GM12878 (cell line): Measurements from ENCODE around the gene EHF. TPM values are rescaled to one million over a fixed set of nuclear protein-coding genes. Genes with fewer than 3 reads are reported as not detected.

Experiments used
- CBFB ChIP-seq: IDR thresholded peaks from 2 replicates; pipeline ENCODE4 v1.6.1; 2016; ENCODE audit warnings: antibody characterized with exemption, low read depth
- CEBPB ChIP-seq, 2 experiments: fragments of 150-350 bp in 1 of 2; IDR thresholded peaks; 2 replicates each; pipeline ENCODE4 v1.6.1; 2012 to 2014; ENCODE audit warnings: low read depth in 2 of 2, low read length in 2 of 2, borderline replicate concordance in 1 of 2, inconsistent platforms in 1 of 2
- CREB1 ChIP-seq: IDR thresholded peaks from 2 replicates; pipeline ENCODE4 v1.6.1; 2012; ENCODE audit warnings: low read depth, mild to moderate bottlenecking, inconsistent platforms
- EED ChIP-seq: sonication (generic); IDR thresholded peaks from 2 replicates; pipeline ENCODE4 v1.6.1; 2016; ENCODE audit warnings: antibody characterized with exemption, low read depth
- HCFC1 ChIP-seq: fragments of 150-350 bp; IDR thresholded peaks from 2 replicates; pipeline ENCODE4 v1.6.1; 2014; ENCODE audit warnings: low read length
- HDAC2 ChIP-seq: fragments of 200-600 bp; sonication (generic); IDR thresholded peaks from 2 replicates; pipeline ENCODE4 v1.6.1; 2017
- IKZF1 ChIP-seq: fragments of 450-650 bp; conservative IDR thresholded peaks from 2 replicates; pipeline ENCODE4 v1.6.1; 2017; ENCODE audit warnings: antibody characterized with exemption, mild to moderate bottlenecking
- JUND ChIP-seq: IDR thresholded peaks from 2 replicates; pipeline ENCODE4 v1.6.1; 2012; ENCODE audit warnings: low read depth, mild to moderate bottlenecking, low read length, improper control_type of control experiment, moderate library complexity
- MLLT1 ChIP-seq: fragments of 450-650 bp; IDR thresholded peaks from 2 replicates; pipeline ENCODE4 v1.6.1; 2016; ENCODE audit warnings: mild to moderate bottlenecking
- MXI1 ChIP-seq: fragments of 150-350 bp; IDR thresholded peaks from 2 replicates; pipeline ENCODE4 v1.6.1; 2011; ENCODE audit warnings: low read depth, mild to moderate bottlenecking, inconsistent platforms, low read length, improper control_type of control experiment
- NFIC ChIP-seq: IDR thresholded peaks from 2 replicates; pipeline ENCODE4 v1.6.1; 2012; ENCODE audit warnings: low read depth, mild to moderate bottlenecking, inconsistent platforms, low read length, moderate library complexity
- NFYB ChIP-seq: IDR thresholded peaks from 2 replicates; pipeline ENCODE4 v1.6.1; 2011; ENCODE audit warnings: low read depth, mild to moderate bottlenecking, low read length, improper control_type of control experiment, moderate library complexity; ENCODE audit not compliant: insufficient read depth
- NR2C1 ChIP-seq: fragments of 450-650 bp; IDR thresholded peaks from 2 replicates; pipeline ENCODE4 v1.6.1; 2017; ENCODE audit warnings: antibody characterized with exemption, mild to moderate bottlenecking, moderate library complexity
- POLR2A ChIP-seq: IDR thresholded peaks from 2 replicates; pipeline ENCODE4 v1.6.1; 2011; ENCODE audit warnings: low read depth, mild to moderate bottlenecking, low read length
- RUNX3 ChIP-seq: IDR thresholded peaks from 2 replicates; pipeline ENCODE4 v1.6.1; 2012; ENCODE audit warnings: low read length, inconsistent platforms
- SMARCA5 ChIP-seq: fragments of 450-650 bp; IDR thresholded peaks from 2 replicates; pipeline ENCODE4 v1.6.1; 2017; ENCODE audit warnings: mild to moderate bottlenecking
- SP1 ChIP-seq: IDR thresholded peaks from one replicate; pipeline ENCODE4 v1.6.1; 2011; ENCODE audit warnings: low read depth, low read length
- SPI1 ChIP-seq: IDR thresholded peaks from 2 replicates; pipeline ENCODE4 v1.6.1; 2011; ENCODE audit warnings: low read depth, mild to moderate bottlenecking, low read length, moderate library complexity, borderline replicate concordance; ENCODE audit not compliant: insufficient read depth
- TBL1XR1 ChIP-seq: IDR thresholded peaks from 2 replicates; pipeline ENCODE4 v1.6.1; 2012; ENCODE audit warnings: low read depth, low read length, improper control_type of control experiment
- USF2 ChIP-seq: IDR thresholded peaks from 2 replicates; pipeline ENCODE4 v1.6.1; 2011; ENCODE audit warnings: low read depth, low read length, improper control_type of control experiment, borderline replicate concordance
- WRNIP1 ChIP-seq: IDR thresholded peaks from 2 replicates; pipeline ENCODE4 v1.6.1; 2011; ENCODE audit warnings: low read depth, low read length, improper control_type of control experiment, borderline replicate concordance
- YBX1 ChIP-seq: fragments of 450-650 bp; IDR thresholded peaks from 2 replicates; pipeline ENCODE4 v1.6.1; 2016; ENCODE audit warnings: antibody characterized with exemption
- ZNF274 ChIP-seq: IDR thresholded peaks from one replicate; pipeline ENCODE4 v1.8.0; 2011; ENCODE audit not compliant: insufficient read length, insufficient read depth
- polyA plus RNA-seq, 11 experiments: library from polyadenylated mRNA; depleted of rRNA in 4 of 11; unstranded in 6 of 11; stranded (reverse) in 5 of 11; fragments of >200 nt; fragmentation: Nextera tagmentation in 4 of 11; fragmentation: Illumina TruSeq in 1 of 11; extraction: Ambion mirVana in 4 of 11; extraction: Trizol in 1 of 11; gene quantifications; 1 replicate in 1 of 11; 2 replicates in 10 of 11; pipeline versions ENCODE4 v1.2.1 to v1.2.3, GENCODE V29; 2011 to 2016; ENCODE audit warnings: inconsistent platforms in 2 of 11, missing spikeins in 2 of 11, low read depth in 1 of 11
- total RNA-seq, 4 experiments: library from RNA; depleted of rRNA in 3 of 4; stranded (reverse); fragments of >200 nt in 3 of 4; fragmentation: Illumina TruSeq in 1 of 4; extraction: Trizol in 1 of 4; gene quantifications; 2 replicates each; pipeline versions ENCODE4 v1.2.1 to v1.2.3, GENCODE V29; 2013 to 2021
- TF ChIP-seq, protein P1 (sequence below): fragments of 450-650 bp; formaldehyde crosslinking; IDR thresholded peaks from 2 replicates; pipeline ENCODE4 v1.5.0; 2022; ENCODE audit warnings: mild to moderate bottlenecking, missing genetic modification characterization
- TF ChIP-seq, protein P2 (sequence below): IDR thresholded peaks from 2 replicates; pipeline ENCODE4 v1.6.1; 2011; ENCODE audit warnings: low read depth, mild to moderate bottlenecking, low read length, moderate library complexity, borderline replicate concordance; ENCODE audit errors: extremely low read depth
- TF ChIP-seq, protein P3 (sequence below): fragments of 450-650 bp; IDR thresholded peaks from 2 replicates; pipeline ENCODE4 v1.6.1; 2017; ENCODE audit warnings: mild to moderate bottlenecking, low read depth, inconsistent platforms; ENCODE audit not compliant: poor library complexity, severe bottlenecking

Gene EHF
- total and polyA plus RNA-seq, 10 of the 15 experiments (the other 5 are each of a cell fraction or from before 2014, with no cell fraction given): 0.04 to 0.33 (median 0.06) TPM; not detected in 6

- TF ChIP-seq, protein P1, sequence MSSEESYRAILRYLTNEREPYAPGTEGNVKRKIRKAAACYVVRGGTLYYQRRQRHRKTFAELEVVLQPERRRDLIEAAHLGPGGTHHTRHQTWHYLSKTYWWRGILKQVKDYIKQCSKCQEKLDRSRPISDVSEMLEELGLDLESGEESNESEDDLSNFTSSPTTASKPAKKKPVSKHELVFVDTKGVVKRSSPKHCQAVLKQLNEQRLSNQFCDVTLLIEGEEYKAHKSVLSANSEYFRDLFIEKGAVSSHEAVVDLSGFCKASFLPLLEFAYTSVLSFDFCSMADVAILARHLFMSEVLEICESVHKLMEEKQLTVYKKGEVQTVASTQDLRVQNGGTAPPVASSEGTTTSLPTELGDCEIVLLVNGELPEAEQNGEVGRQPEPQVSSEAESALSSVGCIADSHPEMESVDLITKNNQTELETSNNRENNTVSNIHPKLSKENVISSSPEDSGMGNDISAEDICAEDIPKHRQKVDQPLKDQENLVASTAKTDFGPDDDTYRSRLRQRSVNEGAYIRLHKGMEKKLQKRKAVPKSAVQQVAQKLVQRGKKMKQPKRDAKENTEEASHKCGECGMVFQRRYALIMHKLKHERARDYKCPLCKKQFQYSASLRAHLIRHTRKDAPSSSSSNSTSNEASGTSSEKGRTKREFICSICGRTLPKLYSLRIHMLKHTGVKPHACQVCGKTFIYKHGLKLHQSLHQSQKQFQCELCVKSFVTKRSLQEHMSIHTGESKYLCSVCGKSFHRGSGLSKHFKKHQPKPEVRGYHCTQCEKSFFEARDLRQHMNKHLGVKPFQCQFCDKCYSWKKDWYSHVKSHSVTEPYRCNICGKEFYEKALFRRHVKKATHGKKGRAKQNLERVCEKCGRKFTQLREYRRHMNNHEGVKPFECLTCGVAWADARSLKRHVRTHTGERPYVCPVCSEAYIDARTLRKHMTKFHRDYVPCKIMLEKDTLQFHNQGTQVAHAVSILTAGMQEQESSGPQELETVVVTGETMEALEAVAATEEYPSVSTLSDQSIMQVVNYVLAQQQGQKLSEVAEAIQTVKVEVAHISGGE (CRISPR knock-in tag): no peak
- TF ChIP-seq NFIC (peak; percentile 36; the same call in 1 of the 2 replicates), EED (0 out of 2 replicates have a peak, but pooled peaks have one; percentile 27), USF2 (no peak), POLR2A (no peak), ZNF274 (no peak), IKZF1 (no peak), HDAC2 (no peak), CEBPB (IDR thresholded peaks at IDR 0.05; ENCODE audit: borderline replicate concordance in 1 of 2, low read depth in 2 of 2, low read length in 2 of 2) (no peak), CREB1 (no peak), CBFB (no peak), MXI1 (no peak), NR2C1 (no peak), NFYB (no peak), SP1 (no peak), MLLT1 (no peak), YBX1 (no peak), SMARCA5 (no peak), HCFC1 (no peak), JUND (no peak), SPI1 (no peak), TBL1XR1 (no peak), RUNX3 (peak; percentile 27; the same call in 1 of the 2 replicates), WRNIP1 (no peak)
- TF ChIP-seq, protein P2, sequence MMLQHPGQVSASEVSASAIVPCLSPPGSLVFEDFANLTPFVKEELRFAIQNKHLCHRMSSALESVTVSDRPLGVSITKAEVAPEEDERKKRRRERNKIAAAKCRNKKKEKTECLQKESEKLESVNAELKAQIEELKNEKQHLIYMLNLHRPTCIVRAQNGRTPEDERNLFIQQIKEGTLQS: no peak
- TF ChIP-seq, protein P3, sequence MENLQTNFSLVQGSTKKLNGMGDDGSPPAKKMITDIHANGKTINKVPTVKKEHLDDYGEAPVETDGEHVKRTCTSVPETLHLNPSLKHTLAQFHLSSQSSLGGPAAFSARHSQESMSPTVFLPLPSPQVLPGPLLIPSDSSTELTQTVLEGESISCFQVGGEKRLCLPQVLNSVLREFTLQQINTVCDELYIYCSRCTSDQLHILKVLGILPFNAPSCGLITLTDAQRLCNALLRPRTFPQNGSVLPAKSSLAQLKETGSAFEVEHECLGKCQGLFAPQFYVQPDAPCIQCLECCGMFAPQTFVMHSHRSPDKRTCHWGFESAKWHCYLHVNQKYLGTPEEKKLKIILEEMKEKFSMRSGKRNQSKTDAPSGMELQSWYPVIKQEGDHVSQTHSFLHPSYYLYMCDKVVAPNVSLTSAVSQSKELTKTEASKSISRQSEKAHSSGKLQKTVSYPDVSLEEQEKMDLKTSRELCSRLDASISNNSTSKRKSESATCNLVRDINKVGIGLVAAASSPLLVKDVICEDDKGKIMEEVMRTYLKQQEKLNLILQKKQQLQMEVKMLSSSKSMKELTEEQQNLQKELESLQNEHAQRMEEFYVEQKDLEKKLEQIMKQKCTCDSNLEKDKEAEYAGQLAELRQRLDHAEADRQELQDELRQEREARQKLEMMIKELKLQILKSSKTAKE: no peak
Observed at GRCh38 chr11:34623463-34623862, 2.6 kb downstream of the EHF start (continued).
